Naive thymus-derived CD8-positive, alpha-beta T cell (primary cell): ENCODE measurements around the gene CYB561D1. TPM values are rescaled to one million over a fixed set of nuclear protein-coding genes. Genes with fewer than 3 reads are reported as not detected.

ENCODE experiments used
- ATAC-seq, 2 donors: fragments of 150-1000 bp; cut with Tn5 transposase in 1 of 2; sonication (Bioruptor Pico), chemical (Tn5 transposase) in 1 of 2; 1 replicate in 1 of 2; 2 replicates in 1 of 2; pipeline ENCODE4 v1.10.0; 2021; ENCODE audit warnings: mild to moderate bottlenecking in 2 of 2, moderate library complexity in 2 of 2
- POLR2A ChIA-PET: fragments of 350-600 bp; sonication (Branson Sonifier 250); formaldehyde crosslinking; loops from one replicate; lab custom pipeline; 2021; ENCODE audit warnings: antibody characterized with exemption; lab: Charles Lee
- DNase-seq, 10 donors: peaks; one replicate each; pipeline versions ENCODE4 v3.0.0 to v3.0.0-alpha.2; 2020 to 2022
- H3K27ac Mint-ChIP-seq, 10 donors: one replicate each; pipeline ENCODE4 v1.8.0; 2020 to 2022; ENCODE audit warnings: mild to moderate bottlenecking in 10 of 10, mixed read lengths in 10 of 10, moderate library complexity in 4 of 10, inconsistent platforms in 1 of 10
- H3K27me3 Mint-ChIP-seq, 5 donors: one replicate each; pipeline ENCODE4 v1.8.0; 2021 to 2022; ENCODE audit warnings: mixed read lengths in 5 of 5
- H3K36me3 Mint-ChIP-seq, 3 donors: one replicate each; pipeline ENCODE4 v1.8.0; 2020 to 2022; ENCODE audit warnings: mixed read lengths in 3 of 3, mild to moderate bottlenecking in 2 of 3, inconsistent platforms in 1 of 3
- H3K4me1 Mint-ChIP-seq, 4 donors: one replicate each; pipeline ENCODE4 v1.8.0; 2021 to 2022; ENCODE audit warnings: mixed read lengths in 4 of 4
- H3K4me3 Mint-ChIP-seq, 10 donors: one replicate each; pipeline ENCODE4 v1.8.0; 2020 to 2022; ENCODE audit warnings: mild to moderate bottlenecking in 10 of 10, mixed read lengths in 10 of 10, moderate library complexity in 6 of 10, inconsistent platforms in 1 of 10
- H3K9me3 Mint-ChIP-seq, 9 donors: one replicate each; pipeline ENCODE4 v1.8.0; 2020 to 2022; ENCODE audit warnings: mixed read lengths in 9 of 9, mild to moderate bottlenecking in 3 of 9, inconsistent platforms in 1 of 9, moderate library complexity in 1 of 9
- polyA plus RNA-seq, 3 donors: library from polyadenylated mRNA; unstranded; fragments of 300-500 nt; fragmentation: Illumina TruSeq; gene quantifications; one replicate each; pipeline ENCODE4 v1.2.3, GENCODE V29; 2021
- total RNA-seq, 8 experiments: library from RNA in 2 of 8; stranded (reverse) in 2 of 8; gene quantifications; one replicate each; pipeline ENCODE4 v1.2.3 and lab custom pipeline; 2021 to 2026

The CYB561D1 gene
- total and polyA plus RNA-seq, 5 experiments from 2014 or later, result 12.4 to 33.6 (median 20.2) TPM

DNA sequence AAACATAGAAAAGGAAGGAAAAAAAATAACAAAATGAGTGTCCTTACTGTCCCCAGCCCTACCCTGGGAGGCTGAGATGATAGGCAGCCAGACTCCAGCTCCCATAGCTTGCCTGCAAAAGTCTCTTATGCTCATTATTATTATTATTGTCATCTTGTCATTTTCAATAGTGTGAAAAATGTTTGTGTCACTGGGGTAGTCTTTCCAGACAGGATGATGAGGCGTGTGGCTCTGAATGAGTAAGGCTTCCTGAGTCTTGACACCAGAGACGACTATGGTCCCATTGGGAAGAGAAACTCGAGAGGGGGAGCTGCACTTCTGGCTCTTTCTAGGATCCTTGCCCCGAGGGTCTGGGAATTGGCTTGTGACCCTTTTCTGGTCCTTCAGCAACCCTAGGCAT is 1.1 kb upstream of the CYB561D1 start:
- H3K4me3 Mint-ChIP-seq, result peak overlapping the region in 6 of 10 donors; percentile 13 to 54 (median 26)

DNA sequence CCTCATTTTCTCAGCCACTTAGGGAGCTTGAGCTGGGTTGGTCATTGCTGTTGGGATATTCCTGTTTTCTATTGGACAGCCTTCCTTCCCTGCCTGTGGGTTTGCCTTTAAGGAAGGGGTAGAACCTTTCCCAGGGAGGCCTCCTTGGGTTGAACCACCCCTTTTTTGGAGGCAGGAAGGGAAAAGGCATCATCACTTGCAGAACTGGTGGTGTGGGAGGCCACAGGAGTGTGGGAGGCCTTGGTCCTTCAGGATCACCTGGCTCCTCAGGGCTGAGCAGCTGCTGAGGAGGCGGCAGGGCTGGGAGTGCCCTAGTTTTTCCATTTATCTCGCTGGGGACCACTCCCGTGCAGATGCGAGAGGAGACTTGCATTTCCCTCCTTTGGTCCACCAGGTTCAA is 667 bp upstream of the CYB561D1 start:
- Mint-ChIP-seq H3K9me3 (no peaks in the 10 kb centered on the region), H3K4me3 (peak overlapping the region in 9 of 10 donors; percentile 92 to 99 (median 95)), H3K27me3 (no peaks in the 10 kb centered on the region), H3K4me1 (peaks cover 30 to 56% (median 52%) of the 10 kb centered on the region in 4 donors), H3K36me3 (peaks cover 0 to 33% (median 3%) of the 10 kb centered on the region in 3 donors), H3K27ac (peak overlapping the region in 3 of 10 donors; percentile 89 to 97 (median 92))
- ATAC-seq (no peak), DNase-seq (peak in 1 of 10 donors; percentile 28)
- POLR2A ChIA-PET, result interaction anchor here (1.2 to 22.6 kb wide), 7 partner anchors 9 to 491 kb away, joined by 3 to 462 read pairs (median 11); partner anchors contain the start of genes AHCYL1, AMIGO1, ATXN7L2 and GPR61

More for the DNA sequence above, 1.1 kb upstream of the CYB561D1 start:
- H3K9me3 Mint-ChIP-seq, result no peaks in the 10 kb centered on the region
- no peak for ATAC-seq
- H3K36me3 Mint-ChIP-seq, result peaks cover 0 to 37% (median 3%) of the 10 kb centered on the region in 3 donors
- H3K4me1 Mint-ChIP-seq, result peaks cover 26 to 51% (median 47%) of the 10 kb centered on the region in 4 donors
- POLR2A ChIA-PET, result interaction anchor here (1.2 to 22.6 kb wide), 6 partner anchors 8 to 492 kb away, joined by 3 to 462 read pairs (median 19); partner anchors contain the start of genes AHCYL1, AMIGO1, ATXN7L2 and GPR61
- no peaks in the 10 kb centered on the region for H3K27me3 Mint-ChIP-seq
- DNase-seq, result no peak
- peak overlapping the region in 4 of 10 donors; percentile 14 to 75 (median 34) for H3K27ac Mint-ChIP-seq

DNA sequence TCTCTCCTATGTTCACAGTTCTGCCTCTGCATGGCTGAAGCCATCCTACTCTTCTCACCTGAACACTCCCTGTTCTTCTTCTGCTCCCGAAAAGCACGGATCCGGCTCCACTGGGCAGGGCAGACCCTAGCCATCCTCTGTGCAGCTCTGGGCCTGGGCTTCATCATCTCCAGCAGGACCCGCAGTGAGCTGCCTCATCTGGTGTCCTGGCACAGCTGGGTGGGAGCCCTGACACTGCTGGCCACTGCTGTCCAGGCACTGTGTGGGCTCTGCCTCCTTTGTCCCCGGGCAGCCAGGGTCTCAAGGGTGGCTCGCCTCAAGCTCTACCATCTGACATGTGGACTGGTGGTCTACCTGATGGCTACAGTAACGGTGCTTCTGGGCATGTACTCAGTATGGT is 1.8 kb downstream of the CYB561D1 start:
- Mint-ChIP-seq H3K27ac (peak overlapping the region; percentile 14 to 97 (median 86)), H3K4me1 (peaks cover 33 to 73% (median 72%) of the 10 kb centered on the region in 4 donors), H3K9me3 (no peaks in the 10 kb centered on the region), H3K27me3 (no peaks in the 10 kb centered on the region), H3K4me3 (peak overlapping the region; percentile 92 to 99 (median 96)), H3K36me3 (peaks cover 0 to 35% (median 3%) of the 10 kb centered on the region in 3 donors)
- peak in 1 of 10 donors; percentile 52 for DNase-seq
- POLR2A ChIA-PET, result interaction anchor here (1.6 to 22.6 kb wide), 3 partner anchors 8 to 38 kb away, joined by 5 to 462 read pairs (median 337); partner anchors contain the start of genes AMIGO1 and GPR61
- no peak for ATAC-seq

DNA sequence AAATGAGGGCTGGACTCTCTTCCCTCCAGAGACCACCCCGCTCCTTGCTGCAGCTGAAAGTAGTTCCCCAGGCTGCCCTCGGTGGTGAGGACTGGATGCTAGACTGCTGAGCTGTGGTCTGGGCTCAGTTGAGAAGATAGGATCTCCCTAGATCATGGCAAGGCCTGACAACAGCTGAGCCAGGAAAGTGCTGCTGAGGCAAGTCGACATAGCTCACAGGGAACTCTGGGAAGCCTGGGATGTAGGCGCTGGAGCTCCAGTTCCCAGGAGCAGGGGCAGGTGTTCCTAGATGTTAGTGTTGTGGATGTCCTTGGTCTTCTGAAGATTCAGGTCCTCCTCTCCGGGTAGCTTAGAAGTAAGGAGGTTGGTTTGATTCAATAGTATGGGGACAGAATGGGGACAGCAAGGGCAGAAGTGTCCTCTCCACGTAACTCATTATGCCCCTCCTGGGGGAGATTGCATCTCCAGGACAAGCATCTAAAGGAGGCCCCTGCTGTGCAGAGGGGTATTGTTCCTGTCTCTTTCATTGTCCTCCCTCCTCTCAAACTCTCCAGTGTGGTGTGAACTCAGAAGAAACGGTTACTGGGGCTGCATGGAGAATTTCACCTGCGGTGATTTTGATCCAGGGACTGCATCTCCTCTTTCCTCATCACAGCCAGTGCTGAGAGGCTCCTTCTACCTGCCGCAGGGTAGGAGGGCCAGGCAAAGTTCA is 3.7 kb downstream of the CYB561D1 start:
- POLR2A ChIA-PET, result interaction anchor here (0.5 to 22.6 kb wide), 6 partner anchors 1 to 398 kb away, joined by 3 to 462 read pairs (median 172); partner anchors contain the start of genes AMIGO1, ATXN7L2, CYB561D1 and GPR61
- Mint-ChIP-seq H3K27ac (peak overlapping the region; percentile 77 to 99 (median 92)), H3K36me3 (peaks cover 0 to 36% (median 4%) of the 10 kb centered on the region in 3 donors), H3K27me3 (no peaks in the 10 kb centered on the region), H3K4me1 (peaks cover 38 to 90% (median 88%) of the 10 kb centered on the region in 4 donors), H3K4me3 (peak overlapping the region; percentile 45 to 96 (median 75)), H3K9me3 (no peaks in the 10 kb centered on the region)
- ATAC-seq, result no peak
- DNase-seq, result no peak

GRCh38 chr1:109498161-109498801 is 4.4 kb downstream of the CYB561D1 start:
- no peak for ATAC-seq
- DNase-seq, result peak in 6 of 10 donors; percentile 26 to 50 (median 45)
- Mint-ChIP-seq H3K4me3 (peak overlapping the region; percentile 57 to 96 (median 75)), H3K27ac (peak overlapping the region; percentile 77 to 99 (median 92)), H3K27me3 (no peaks in the 10 kb centered on the region), H3K9me3 (no peaks in the 10 kb centered on the region), H3K36me3 (peaks cover 0 to 36% (median 7%) of the 10 kb centered on the region in 3 donors), H3K4me1 (peaks cover 43 to 94% (median 92%) of the 10 kb centered on the region in 4 donors)
- POLR2A ChIA-PET, result interaction anchor here (0.5 to 22.6 kb wide), 9 partner anchors 2 to 398 kb away, joined by 3 to 462 read pairs (median 4); partner anchors contain the start of genes AMIGO1, ATXN7L2, CYB561D1 and GNAI3

GRCh38 chr1:109499081-109499480 is 5.2 kb downstream of the CYB561D1 start:
- Mint-ChIP-seq H3K27me3 (no peaks in the 10 kb centered on the region), H3K9me3 (no peaks in the 10 kb centered on the region), H3K27ac (peak overlapping the region; percentile 92 to 99 (median 98)), H3K36me3 (peaks cover 0 to 36% (median 7%) of the 10 kb centered on the region in 3 donors), H3K4me1 (peaks cover 45 to 94% (median 91%) of the 10 kb centered on the region in 4 donors), H3K4me3 (peak overlapping the region; percentile 45 to 96 (median 84))
- ATAC-seq (no peak), DNase-seq (no peak)
- POLR2A ChIA-PET, result interaction anchor here (0.6 to 22.6 kb wide), 9 partner anchors 3 to 254 kb away, joined by 3 to 462 read pairs (median 4); partner anchors contain the start of genes AMIGO1, ATXN7L2, CYB561D1 and GNAI3

- H3K36me3 Mint-ChIP-seq, result peaks cover 0 to 36% (median 7%) of the 10 kb centered on the region in 3 donors
- H3K4me3 Mint-ChIP-seq, result peak overlapping the region; percentile 45 to 96 (median 85)
- DNase-seq (peak in 9 of 10 donors; percentile 52 to 82 (median 63)), ATAC-seq (no peak)
- POLR2A ChIA-PET, result interaction anchor here (0.9 to 22.6 kb wide), 7 partner anchors 4 to 74 kb away, joined by 3 to 462 read pairs (median 16); partner anchors contain the start of genes AMIGO1, ATXN7L2, CYB561D1 and GPR61
- H3K4me1 Mint-ChIP-seq, result peaks cover 45 to 93% (median 91%) of the 10 kb centered on the region in 4 donors
- peak overlapping the region; percentile 92 to 99 (median 98) for H3K27ac Mint-ChIP-seq
- no peaks in the 10 kb centered on the region for H3K9me3 Mint-ChIP-seq
- H3K27me3 Mint-ChIP-seq, result no peaks in the 10 kb centered on the region
Observed at GRCh38 chr1:109499661-109500536, 6.0 kb downstream of the CYB561D1 start.

DNA sequence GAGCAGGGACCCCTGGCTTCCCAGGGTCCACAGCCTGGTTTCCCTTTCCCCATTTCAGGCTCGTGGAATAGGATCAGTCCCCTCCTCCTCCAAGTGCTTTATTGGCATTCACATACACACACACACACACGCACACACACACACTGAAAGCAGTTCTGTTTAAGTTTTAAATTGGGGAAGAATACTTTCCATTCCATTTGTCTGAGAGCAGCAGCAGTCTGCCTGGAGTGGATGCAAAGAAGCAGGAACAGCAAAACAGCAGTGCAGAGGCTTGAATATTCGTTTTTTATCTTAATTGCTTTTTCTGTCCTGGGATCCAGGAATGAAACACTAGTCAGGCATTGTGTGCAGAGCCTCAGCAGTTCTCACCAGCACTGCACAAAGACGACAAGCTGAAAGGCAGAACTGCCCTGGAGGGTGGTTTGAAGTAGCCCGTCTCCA is 7.1 kb downstream of the CYB561D1 start:
- no peak for DNase-seq
- Mint-ChIP-seq H3K27me3 (no peaks in the 10 kb centered on the region), H3K36me3 (peaks cover 0 to 33% (median 9%) of the 10 kb centered on the region in 3 donors), H3K4me3 (peak overlapping the region in 9 of 10 donors; percentile 83 to 96 (median 89)), H3K27ac (peak overlapping the region; percentile 92 to 99 (median 98)), H3K9me3 (peaks cover 0 to 7% (median 0%) of the 10 kb centered on the region in 9 donors), H3K4me1 (peaks cover 44 to 93% (median 91%) of the 10 kb centered on the region in 4 donors)
- no peak for ATAC-seq
- POLR2A ChIA-PET, result interaction anchor here (2.7 to 22.6 kb wide), 4 partner anchors 5 to 75 kb away, joined by 9 to 462 read pairs (median 337); partner anchors contain the start of genes AMIGO1, CYB561D1, GPR61 and PSMA5

DNA sequence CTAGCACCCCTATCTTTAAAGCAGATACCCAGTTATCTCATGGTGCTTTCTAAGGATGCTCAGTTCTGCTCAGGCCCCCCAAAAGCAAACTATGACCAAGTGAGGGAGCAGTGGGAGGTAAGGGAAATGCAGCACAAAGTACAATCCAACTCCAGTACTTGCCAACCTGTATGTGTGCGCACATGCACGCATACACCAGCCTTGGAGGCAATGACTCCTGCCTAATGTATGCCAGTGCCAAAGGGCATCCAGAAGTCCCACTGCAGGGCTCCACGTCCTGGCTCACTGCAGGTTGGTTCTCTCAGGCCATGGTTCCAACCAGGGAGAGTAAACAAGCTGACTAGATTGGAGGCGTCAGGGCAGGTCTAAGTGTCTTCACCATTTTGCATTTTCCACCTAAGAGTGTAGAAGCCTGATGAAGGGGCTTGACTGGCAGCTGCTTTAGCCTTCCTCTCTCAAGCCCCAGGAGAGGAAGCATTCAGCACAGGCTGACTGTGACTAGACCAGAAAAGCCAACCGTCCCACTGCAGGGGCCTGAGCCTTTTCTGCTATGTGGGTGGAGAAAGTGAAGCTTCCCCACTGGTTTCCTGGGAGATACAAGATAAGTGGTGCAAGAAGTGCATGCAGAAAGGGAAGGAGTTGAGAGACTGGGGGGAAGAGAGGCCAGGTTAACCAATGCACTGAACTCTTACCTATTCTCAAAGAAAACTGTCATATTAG is 7.9 kb downstream of the CYB561D1 start:
- Mint-ChIP-seq H3K4me1 (peaks cover 38 to 93% (median 91%) of the 10 kb centered on the region in 4 donors), H3K36me3 (peaks cover 0 to 30% (median 17%) of the 10 kb centered on the region in 3 donors), H3K27ac (peak overlapping the region; percentile 93 to 99 (median 98)), H3K4me3 (peak overlapping the region; percentile 83 to 96 (median 89)), H3K9me3 (peaks cover 0 to 11% (median 0%) of the 10 kb centered on the region in 9 donors), H3K27me3 (no peaks in the 10 kb centered on the region)
- DNase-seq (peak in 1 of 10 donors; percentile 23), ATAC-seq (peak; percentile 4 to 19)
- POLR2A ChIA-PET, result interaction anchor here (0.6 to 22.6 kb wide), 10 partner anchors 5 to 837 kb away, joined by 3 to 462 read pairs (median 8); partner anchors contain the start of genes AMIGO1, ATXN7L2, CYB561D1 and GNAI3

DNA sequence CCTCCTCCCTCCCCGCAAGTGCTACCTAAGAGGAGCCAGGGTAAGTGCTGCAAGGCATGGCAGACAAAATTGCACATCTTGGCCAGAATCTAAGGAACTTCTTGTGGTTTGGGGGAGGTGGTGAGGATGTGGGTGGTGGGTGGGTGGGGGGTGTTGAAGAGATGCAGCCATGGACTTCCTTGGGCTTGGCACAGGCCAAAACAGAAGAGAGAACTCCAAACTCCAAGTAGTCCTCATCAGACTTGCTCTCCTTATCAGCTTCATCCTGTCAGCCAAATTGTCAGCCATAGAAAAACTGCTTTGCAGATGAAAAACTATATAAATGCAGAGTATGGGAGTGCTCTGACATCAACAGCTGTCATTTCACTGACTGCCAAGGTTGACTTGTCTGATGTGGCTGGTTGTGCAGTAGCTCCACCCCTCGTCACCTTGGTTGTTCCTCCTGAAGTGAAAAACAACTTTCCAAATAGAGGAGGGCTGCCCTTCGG is 8.5 kb downstream of the CYB561D1 start:
- Mint-ChIP-seq H3K36me3 (peaks cover 4 to 30% (median 22%) of the 10 kb centered on the region in 3 donors), H3K9me3 (peaks cover 0 to 17% (median 5%) of the 10 kb centered on the region in 9 donors)
- POLR2A ChIA-PET, result interaction anchor here (0.6 to 22.6 kb wide), 11 partner anchors 6 to 837 kb away, joined by 3 to 462 read pairs (median 7); partner anchors contain the start of genes AMIGO1, ATXN7L2, CYB561D1 and GNAI3

More for the DNA sequence above, 8.5 kb downstream of the CYB561D1 start:
- H3K4me3 Mint-ChIP-seq, result peak overlapping the region; percentile 83 to 96 (median 89)
- H3K27me3 Mint-ChIP-seq, result no peaks in the 10 kb centered on the region
- peaks cover 40 to 94% (median 92%) of the 10 kb centered on the region in 4 donors for H3K4me1 Mint-ChIP-seq
- ATAC-seq (peak; percentile 82 to 90), DNase-seq (peak; percentile 35 to 89 (median 78))
- H3K27ac Mint-ChIP-seq, result peak overlapping the region; percentile 93 to 99 (median 98)
